Measurements from ENCODE around the gene FCAMR.

The FCAMR gene

GRCh38 chr1:206963119-206963712 is 7.0 kb downstream of the FCAMR start:
- H3K27me3 ChIP-seq (ENCODE audit: control insufficient read depth in 1 of 2, insufficient read depth in 1 of 2, low read length in 2 of 2) = peaks cover 0 to 39% of the 10 kb centered on the region in 2 experiments
- no peak overlapping the region for H2BK120ac ChIP-seq (ENCODE audit: low read depth, low read length)
- no peak overlapping the region for H2BK15ac ChIP-seq (ENCODE audit: low read depth, poor library complexity, severe bottlenecking)
- H3K79me1 ChIP-seq (replicated peaks; ENCODE audit: low read length, poor library complexity, severe bottlenecking) = no peaks in the 10 kb centered on the region
- H4K91ac ChIP-seq (ENCODE audit: low read length) = no peak overlapping the region
- H3K36me3 ChIP-seq (ENCODE audit: control insufficient read depth in 1 of 2, insufficient read depth in 2 of 2, low read depth in 1 of 2, low read length in 2 of 2) = no peaks in the 10 kb centered on the region
- no peak overlapping the region for H3K4ac ChIP-seq (ENCODE audit: low read depth in 1 of 2, low read length in 2 of 2)
- H2BK5ac ChIP-seq (ENCODE audit: low read depth, low read length, poor library complexity, severe bottlenecking) = no peak overlapping the region
- H3K4me3 ChIP-seq (ENCODE audit: insufficient read depth in 1 of 2, low read depth in 1 of 2, low read length in 2 of 2) = no peak overlapping the region
- no peak overlapping the region for H3K23ac ChIP-seq (ENCODE audit: low read length in 2 of 2)
- DNase-seq = no peak
- no peak overlapping the region for H3K27ac ChIP-seq (ENCODE audit: low read length, poor library complexity, severe bottlenecking)
- H3K4me2 ChIP-seq (ENCODE audit: low read length, poor library complexity, severe bottlenecking) = no peak overlapping the region
- H2AK5ac ChIP-seq (ENCODE audit: low read length, severe bottlenecking) = no peak overlapping the region
- H3K4me1 ChIP-seq (ENCODE audit: control insufficient read depth, insufficient read depth, low read depth, low read length) = peaks cover 7% of the 10 kb centered on the region
- WGBS = 90% methylated on average over 5 of the region's 5 CpGs
- no peak overlapping the region for H3K14ac ChIP-seq (ENCODE audit: low read length in 2 of 2)
- H3K9me3 ChIP-seq (ENCODE audit: control insufficient read depth, low read length) = no peaks in the 10 kb centered on the region
- H2AFZ ChIP-seq (ENCODE audit: low read depth, low read length) = no peak overlapping the region
- H3K9ac ChIP-seq (ENCODE audit: low read length) = no peak overlapping the region
- H2BK12ac ChIP-seq (ENCODE audit: low read length in 2 of 2) = no peak overlapping the region
- H3K18ac ChIP-seq (ENCODE audit: low read depth in 1 of 2, low read length in 2 of 2) = no peak overlapping the region
- H4K8ac ChIP-seq (ENCODE audit: low read length) = no peak overlapping the region

GRCh38 chr1:206962272-206962671 is 8.0 kb downstream of the FCAMR start:
- Histone ChIP-seq H3K23ac (ENCODE audit: low read length in 2 of 2) (no peak overlapping the region), H3K4me1 (ENCODE audit: control insufficient read depth, insufficient read depth, low read depth, low read length) (peaks cover 5% of the 10 kb centered on the region), H3K27me3 (ENCODE audit: control insufficient read depth in 1 of 2, insufficient read depth in 1 of 2, low read length in 2 of 2) (peaks cover 0 to 42% of the 10 kb centered on the region in 2 experiments), H2BK12ac (ENCODE audit: low read length in 2 of 2) (no peak overlapping the region), H2AK5ac (ENCODE audit: low read length, severe bottlenecking) (no peak overlapping the region), H2AFZ (ENCODE audit: low read depth, low read length) (no peak overlapping the region), H4K8ac (ENCODE audit: low read length) (no peak overlapping the region), H3K14ac (ENCODE audit: low read length in 2 of 2) (no peak overlapping the region), H3K4me2 (ENCODE audit: low read length, poor library complexity, severe bottlenecking) (no peak overlapping the region), H3K36me3 (ENCODE audit: control insufficient read depth in 1 of 2, insufficient read depth in 2 of 2, low read depth in 1 of 2, low read length in 2 of 2) (no peaks in the 10 kb centered on the region), H3K27ac (ENCODE audit: low read length, poor library complexity, severe bottlenecking) (no peak overlapping the region), H3K9ac (ENCODE audit: low read length) (no peak overlapping the region), H2BK5ac (ENCODE audit: low read depth, low read length, poor library complexity, severe bottlenecking) (no peak overlapping the region), H3K79me1 (replicated peaks; ENCODE audit: low read length, poor library complexity, severe bottlenecking) (no peaks in the 10 kb centered on the region), H2BK15ac (ENCODE audit: low read depth, poor library complexity, severe bottlenecking) (no peak overlapping the region), H3K4ac (ENCODE audit: low read depth in 1 of 2, low read length in 2 of 2) (no peak overlapping the region), H3K9me3 (ENCODE audit: control insufficient read depth, low read length) (no peaks in the 10 kb centered on the region), H3K18ac (ENCODE audit: low read depth in 1 of 2, low read length in 2 of 2) (no peak overlapping the region), H2BK120ac (ENCODE audit: low read depth, low read length) (no peak overlapping the region), H4K91ac (ENCODE audit: low read length) (no peak overlapping the region), H3K4me3 (ENCODE audit: insufficient read depth in 1 of 2, low read depth in 1 of 2, low read length in 2 of 2) (no peak overlapping the region)
- no peak for DNase-seq
- WGBS = 89% methylated on average over 7 of the region's 7 CpGs

- H4K8ac ChIP-seq (ENCODE audit: low read length) = no peak overlapping the region
- no peak overlapping the region for H2BK15ac ChIP-seq (ENCODE audit: low read depth, poor library complexity, severe bottlenecking)
- H3K4me3 ChIP-seq (ENCODE audit: insufficient read depth in 1 of 2, low read depth in 1 of 2, low read length in 2 of 2) = no peak overlapping the region
- no peak overlapping the region for H3K18ac ChIP-seq (ENCODE audit: low read depth in 1 of 2, low read length in 2 of 2)
- peaks cover 2% of the 10 kb centered on the region for H3K4me1 ChIP-seq (ENCODE audit: control insufficient read depth, insufficient read depth, low read depth, low read length)
- no peak overlapping the region for H3K4ac ChIP-seq (ENCODE audit: low read depth in 1 of 2, low read length in 2 of 2)
- H2AK5ac ChIP-seq (ENCODE audit: low read length, severe bottlenecking) = no peak overlapping the region
- H3K36me3 ChIP-seq (ENCODE audit: control insufficient read depth in 1 of 2, insufficient read depth in 2 of 2, low read depth in 1 of 2, low read length in 2 of 2) = no peaks in the 10 kb centered on the region
- no peaks in the 10 kb centered on the region for H3K79me1 ChIP-seq (replicated peaks; ENCODE audit: low read length, poor library complexity, severe bottlenecking)
- no peak overlapping the region for H2BK120ac ChIP-seq (ENCODE audit: low read depth, low read length)
- H3K14ac ChIP-seq (ENCODE audit: low read length in 2 of 2) = no peak overlapping the region
- no peak overlapping the region for H4K91ac ChIP-seq (ENCODE audit: low read length)
- no peak overlapping the region for H2AFZ ChIP-seq (ENCODE audit: low read depth, low read length)
- H2BK5ac ChIP-seq (ENCODE audit: low read depth, low read length, poor library complexity, severe bottlenecking) = no peak overlapping the region
- peaks cover 0 to 42% of the 10 kb centered on the region in 2 experiments for H3K27me3 ChIP-seq (ENCODE audit: control insufficient read depth in 1 of 2, insufficient read depth in 1 of 2, low read length in 2 of 2)
- 100% methylated on average over 2 of the region's 3 CpGs for WGBS
- H3K9ac ChIP-seq (ENCODE audit: low read length) = no peak overlapping the region
- no peak overlapping the region for H2BK12ac ChIP-seq (ENCODE audit: low read length in 2 of 2)
- H3K9me3 ChIP-seq (ENCODE audit: control insufficient read depth, low read length) = no peaks in the 10 kb centered on the region
- no peak overlapping the region for H3K4me2 ChIP-seq (ENCODE audit: low read length, poor library complexity, severe bottlenecking)
- no peak for DNase-seq
- H3K27ac ChIP-seq (ENCODE audit: low read length, poor library complexity, severe bottlenecking) = no peak overlapping the region
- no peak overlapping the region for H3K23ac ChIP-seq (ENCODE audit: low read length in 2 of 2)
These were observed 8.6 kb downstream of the FCAMR start for GRCh38 chr1:206961668-206962067.

- no peak overlapping the region for H3K9ac ChIP-seq (ENCODE audit: low read length)
- peaks cover 2% of the 10 kb centered on the region for H3K4me1 ChIP-seq (ENCODE audit: control insufficient read depth, insufficient read depth, low read depth, low read length)
- H2AFZ ChIP-seq (ENCODE audit: low read depth, low read length) = no peak overlapping the region
- no peak overlapping the region for H2BK15ac ChIP-seq (ENCODE audit: low read depth, poor library complexity, severe bottlenecking)
- WGBS = 87% methylated on average over 6 of the region's 6 CpGs
- H3K18ac ChIP-seq (ENCODE audit: low read depth in 1 of 2, low read length in 2 of 2) = no peak overlapping the region
- H3K4me2 ChIP-seq (ENCODE audit: low read length, poor library complexity, severe bottlenecking) = no peak overlapping the region
- no peaks in the 10 kb centered on the region for H3K36me3 ChIP-seq (ENCODE audit: control insufficient read depth in 1 of 2, insufficient read depth in 2 of 2, low read depth in 1 of 2, low read length in 2 of 2)
- no peak overlapping the region for H2BK5ac ChIP-seq (ENCODE audit: low read depth, low read length, poor library complexity, severe bottlenecking)
- no peak overlapping the region for H2BK120ac ChIP-seq (ENCODE audit: low read depth, low read length)
- no peak overlapping the region for H4K91ac ChIP-seq (ENCODE audit: low read length)
- H2AK5ac ChIP-seq (ENCODE audit: low read length, severe bottlenecking) = no peak overlapping the region
- H3K23ac ChIP-seq (ENCODE audit: low read length in 2 of 2) = no peak overlapping the region
- no peak overlapping the region for H3K14ac ChIP-seq (ENCODE audit: low read length in 2 of 2)
- DNase-seq = no peak
- no peak overlapping the region for H3K4ac ChIP-seq (ENCODE audit: low read depth in 1 of 2, low read length in 2 of 2)
- no peak overlapping the region for H2BK12ac ChIP-seq (ENCODE audit: low read length in 2 of 2)
- H4K8ac ChIP-seq (ENCODE audit: low read length) = no peak overlapping the region
- H3K4me3 ChIP-seq (ENCODE audit: insufficient read depth in 1 of 2, low read depth in 1 of 2, low read length in 2 of 2) = no peak overlapping the region
- no peak overlapping the region for H3K27ac ChIP-seq (ENCODE audit: low read length, poor library complexity, severe bottlenecking)
- H3K9me3 ChIP-seq (ENCODE audit: control insufficient read depth, low read length) = no peaks in the 10 kb centered on the region
- H3K27me3 ChIP-seq (ENCODE audit: control insufficient read depth in 1 of 2, insufficient read depth in 1 of 2, low read length in 2 of 2) = peaks cover 0 to 48% of the 10 kb centered on the region in 2 experiments
- no peaks in the 10 kb centered on the region for H3K79me1 ChIP-seq (replicated peaks; ENCODE audit: low read length, poor library complexity, severe bottlenecking)
These were observed 9.4 kb downstream of the FCAMR start for GRCh38 chr1:206960676-206961386.

Measured in mesenchymal stem cell (in vitro differentiated cells and primary cell).